Stimulated activated effector memory CD8-positive, alpha-beta T cell treated with anti-CD3 and anti-CD28 coated beads, Interleukin-12 subunit alpha, Interleukin-12 subunit beta, amount 100 ng/mL, for 72 hours (primary cell): Measurements from ENCODE around the gene COG2.
A peak's percentile ranks its signal among the peaks of the same experiment; 100 is the strongest.
"Not testable (repeated sequence)": the region's sequence is repeated elsewhere in the genome, so short reads cannot be mapped to it uniquely, and the experiment has no call there.

Experiments used
- ATAC-seq: fragments of 150-1000 bp; cut with Tn5 transposase; 2 replicates; pipeline ENCODE4 v1.10.0; 2021
- DNase-seq, 2 donors: peaks; one replicate each; pipeline ENCODE4 v3.0.0; 2021 to 2022; ENCODE audit warnings: low spot score in 2 of 2
- H3K27ac Mint-ChIP-seq: one replicate; pipeline ENCODE4 v1.8.0; 2022; ENCODE audit warnings: mild to moderate bottlenecking, mixed read lengths
- H3K36me3 Mint-ChIP-seq: one replicate; pipeline ENCODE4 v1.8.0; 2022; ENCODE audit warnings: mild to moderate bottlenecking, mixed read lengths
- H3K4me1 Mint-ChIP-seq: one replicate; pipeline ENCODE4 v1.8.0; 2022; ENCODE audit warnings: mixed read lengths
- H3K4me3 Mint-ChIP-seq: one replicate; pipeline ENCODE4 v1.8.0; 2022; ENCODE audit warnings: mild to moderate bottlenecking, mixed read lengths
- H3K9me3 Mint-ChIP-seq: one replicate; pipeline ENCODE4 v1.8.0; 2022; ENCODE audit warnings: mixed read lengths

COG2 gene

DNA sequence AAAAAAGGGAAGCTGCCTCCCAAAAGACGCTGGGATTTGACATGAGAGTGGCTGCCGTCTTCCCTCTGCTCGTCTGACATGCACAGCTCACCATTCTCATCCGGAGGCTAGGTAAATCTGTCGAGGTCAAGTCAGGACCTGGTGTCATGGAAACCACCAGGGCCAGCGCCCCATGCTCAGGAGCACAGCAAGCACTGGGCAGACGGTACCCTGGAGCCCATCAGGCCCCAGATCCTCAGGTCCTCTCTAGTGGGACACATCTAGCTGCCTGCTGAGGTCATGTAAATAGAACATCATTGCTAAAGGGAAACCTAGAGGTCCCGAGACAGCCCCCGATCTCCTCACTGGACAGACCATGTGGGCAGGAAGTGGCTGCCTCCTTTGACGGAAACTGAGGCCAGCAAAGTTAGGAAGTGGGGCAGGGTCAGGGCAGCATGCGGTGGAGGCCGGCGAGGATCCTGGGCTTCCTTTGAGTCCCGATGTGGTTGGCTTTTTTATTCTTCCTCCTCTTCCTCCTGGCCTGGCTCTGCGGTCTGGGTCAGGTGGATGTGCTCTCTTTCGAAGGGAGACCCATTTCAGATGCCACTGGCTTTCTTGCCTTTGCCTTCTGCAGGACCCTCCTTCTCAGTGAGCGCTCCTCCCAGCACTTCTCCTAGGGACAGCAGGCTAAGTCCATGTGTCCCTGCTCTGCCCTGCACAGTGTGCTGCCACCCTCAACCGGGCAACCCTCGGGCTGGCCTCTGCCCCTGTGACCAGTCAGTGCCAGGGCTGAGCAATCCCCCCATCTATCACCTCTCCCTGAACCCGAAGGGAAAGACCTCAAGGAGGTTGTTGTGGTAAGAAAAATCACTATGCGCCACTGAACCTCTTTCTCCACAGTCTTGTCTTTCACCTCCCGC is 65.7 kb downstream of the COG2 start:
- H3K27ac Mint-ChIP-seq: no peak overlapping the region
- ATAC-seq (no peak), DNase-seq (no peak)
- H3K4me3 Mint-ChIP-seq: no peak overlapping the region
- peaks cover 17% of the 10 kb centered on the region for H3K4me1 Mint-ChIP-seq
- H3K36me3 Mint-ChIP-seq: no peaks in the 10 kb centered on the region
- no peaks in the 10 kb centered on the region for H3K9me3 Mint-ChIP-seq

- Mint-ChIP-seq H3K36me3 (no peaks in the 10 kb centered on the region), H3K9me3 (no peaks in the 10 kb centered on the region), H3K4me3 (no peak overlapping the region), H3K27ac (no peak overlapping the region), H3K4me1 (peaks cover 17% of the 10 kb centered on the region)
- DNase-seq: no peak
- no peak for ATAC-seq
Observed at GRCh38 chr1:230708631-230709580, 66.6 kb downstream of the COG2 start.

GRCh38 chr1:230709619-230710542 is 67.6 kb downstream of the COG2 start:
- H3K4me1 Mint-ChIP-seq: peaks cover 17% of the 10 kb centered on the region
- no peak overlapping the region for H3K27ac Mint-ChIP-seq
- H3K9me3 Mint-ChIP-seq: no peaks in the 10 kb centered on the region
- DNase-seq: no peak
- H3K36me3 Mint-ChIP-seq: no peaks in the 10 kb centered on the region
- H3K4me3 Mint-ChIP-seq: no peak overlapping the region
- no peak for ATAC-seq

GRCh38 chr1:230710543-230710904 is 68.2 kb downstream of the COG2 start:
- H3K36me3 Mint-ChIP-seq: no peaks in the 10 kb centered on the region
- ATAC-seq (no peak), DNase-seq (no peak)
- H3K4me1 Mint-ChIP-seq: peaks cover 17% of the 10 kb centered on the region
- no peak overlapping the region for H3K4me3 Mint-ChIP-seq
- H3K9me3 Mint-ChIP-seq: no peaks in the 10 kb centered on the region
- no peak overlapping the region for H3K27ac Mint-ChIP-seq

DNA sequence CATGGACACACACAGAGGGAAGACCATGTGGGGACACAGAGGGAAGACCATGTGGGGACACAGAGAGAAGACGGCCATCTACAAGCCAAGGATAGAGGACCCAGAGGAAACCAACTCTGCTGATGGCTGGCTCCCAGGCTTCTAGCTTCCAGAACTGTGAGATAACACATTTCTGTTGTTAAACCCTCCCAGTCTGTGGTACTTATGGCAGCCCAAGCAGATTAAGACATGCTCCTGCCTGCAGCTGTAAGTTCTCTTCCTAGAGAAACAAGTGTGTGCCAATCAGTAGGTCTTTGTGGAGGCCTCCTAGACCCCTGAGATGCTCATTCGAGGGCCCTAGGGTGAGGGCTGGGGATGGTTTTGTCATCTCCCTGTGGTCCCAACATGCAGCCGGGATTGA is 69.0 kb downstream of the COG2 start:
- no peaks in the 10 kb centered on the region for H3K9me3 Mint-ChIP-seq
- no peak for DNase-seq
- no peak overlapping the region for H3K4me3 Mint-ChIP-seq

GRCh38 chr1:230712470-230712942 is 70.2 kb downstream of the COG2 start:
- H3K36me3 Mint-ChIP-seq: no peaks in the 10 kb centered on the region
- H3K27ac Mint-ChIP-seq: no peak overlapping the region
- ATAC-seq (no peak), DNase-seq (no peak)
- peaks cover 3% of the 10 kb centered on the region for H3K9me3 Mint-ChIP-seq
- H3K4me1 Mint-ChIP-seq: peaks cover 16% of the 10 kb centered on the region
- no peak overlapping the region for H3K4me3 Mint-ChIP-seq

More for the DNA sequence above, 69.0 kb downstream of the COG2 start:
- Mint-ChIP-seq H3K27ac (peak overlapping the region; percentile 45), H3K4me1 (peaks cover 17% of the 10 kb centered on the region), H3K36me3 (no peaks in the 10 kb centered on the region)
- ATAC-seq: no peak

DNA sequence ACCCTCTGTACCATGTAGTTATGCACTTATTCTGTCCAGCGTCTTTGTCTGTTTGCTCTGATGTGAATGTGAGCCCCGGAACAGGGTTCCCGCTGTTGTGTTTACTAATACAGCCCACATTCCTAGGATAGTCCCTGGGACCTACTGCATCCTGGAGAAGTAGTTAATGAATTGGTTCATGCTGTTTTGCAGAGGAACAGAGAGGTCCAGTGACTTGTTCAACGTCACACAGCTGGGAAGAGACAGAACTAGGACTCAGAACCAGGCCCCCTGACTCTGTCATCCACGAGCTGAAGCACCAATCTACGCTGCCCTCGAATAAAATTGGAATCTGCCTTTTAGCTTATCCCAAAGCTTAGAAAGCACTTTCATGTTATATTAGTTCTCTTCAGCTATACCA is 70.9 kb downstream of the COG2 start:
- Mint-ChIP-seq H3K4me1 (peaks cover 10% of the 10 kb centered on the region), H3K36me3 (no peaks in the 10 kb centered on the region), H3K4me3 (no peak overlapping the region), H3K27ac (no peak overlapping the region), H3K9me3 (peaks cover 3% of the 10 kb centered on the region)
- DNase-seq (no peak), ATAC-seq (no peak)

- ATAC-seq (no peak), DNase-seq (no peak)
- H3K36me3 Mint-ChIP-seq: no peaks in the 10 kb centered on the region
- H3K27ac Mint-ChIP-seq: no peak overlapping the region
- H3K4me1 Mint-ChIP-seq: peaks cover 6% of the 10 kb centered on the region
- H3K9me3 Mint-ChIP-seq: peaks cover 3% of the 10 kb centered on the region
- no peak overlapping the region for H3K4me3 Mint-ChIP-seq
Observed at GRCh38 chr1:230713547-230713914, 71.2 kb downstream of the COG2 start.

GRCh38 chr1:230713915-230714764 is 71.9 kb downstream of the COG2 start, which contains the start of gene AGT:
Gene AGT (minus strand): TSS chr1:230714122. CDS start chr1:230710823, 3,299 bp downstream.
- no peak for ATAC-seq

DNA sequence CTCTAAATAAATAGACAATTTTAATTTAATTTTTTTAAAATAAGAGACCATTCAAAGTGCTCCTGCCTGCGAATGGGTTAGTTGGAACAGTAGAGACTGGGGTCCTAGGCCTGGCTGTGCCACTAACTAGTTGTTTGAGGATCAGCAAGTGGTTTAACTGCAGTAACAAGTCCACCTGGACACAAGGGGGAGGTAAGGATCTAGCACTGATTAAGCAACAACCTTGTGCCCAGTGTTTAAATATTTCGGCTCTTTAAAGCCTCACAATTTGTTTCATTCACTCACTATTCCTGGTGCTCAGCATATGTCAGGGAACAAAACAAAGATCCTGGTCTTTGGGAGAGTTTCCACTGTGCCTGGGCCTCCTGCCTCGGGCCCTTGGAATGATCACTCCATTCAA is 73.2 kb downstream of the COG2 start:
- ATAC-seq: no peak
- no peaks in the 10 kb centered on the region for H3K36me3 Mint-ChIP-seq
- H3K4me3 Mint-ChIP-seq: no peak overlapping the region
- H3K4me1 Mint-ChIP-seq: no peaks in the 10 kb centered on the region
- DNase-seq: no peak
- H3K9me3 Mint-ChIP-seq: peaks cover 3% of the 10 kb centered on the region
- no peak overlapping the region for H3K27ac Mint-ChIP-seq

More at GRCh38 chr1:230713915-230714764, 71.9 kb downstream of the COG2 start, which contains the start of gene AGT:
- peaks cover 3% of the 10 kb centered on the region for H3K9me3 Mint-ChIP-seq
- DNase-seq: no peak
- no peak within 1 kb of the TSS for H3K4me3 Mint-ChIP-seq
- no peak within 1 kb of the TSS for H3K27ac Mint-ChIP-seq
- H3K4me1 Mint-ChIP-seq: no peaks in the 10 kb centered on the region
- H3K36me3 Mint-ChIP-seq: no peaks in the 10 kb centered on the region

DNA sequence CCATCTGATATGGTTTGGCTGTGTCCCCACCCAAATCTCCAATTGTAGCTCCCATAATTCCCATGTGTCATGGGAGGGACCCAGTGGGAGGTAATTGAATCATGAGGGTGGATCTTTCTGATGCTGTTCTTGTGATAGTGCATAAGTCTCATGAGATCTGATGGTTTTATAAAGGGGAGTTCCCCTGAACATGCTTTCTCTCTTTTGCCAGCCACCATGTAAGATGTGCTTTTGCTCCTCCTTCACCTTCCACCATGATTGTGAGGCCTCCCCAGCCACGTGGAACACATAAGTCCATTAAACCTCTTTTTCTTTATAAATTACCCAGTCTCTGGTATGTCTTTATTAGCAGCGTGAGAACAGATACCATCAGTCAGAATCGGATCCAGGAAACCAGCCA is 74.2 kb downstream of the COG2 start:
- H3K9me3 Mint-ChIP-seq, H3K36me3 Mint-ChIP-seq, DNase-seq, H3K4me1 Mint-ChIP-seq, H3K4me3 Mint-ChIP-seq, H3K27ac Mint-ChIP-seq, ATAC-seq: not testable (repeated sequence)

- no peak overlapping the region for H3K4me3 Mint-ChIP-seq
- ATAC-seq (no peak), DNase-seq (no peak)
- H3K4me1 Mint-ChIP-seq: no peaks in the 10 kb centered on the region
- no peaks in the 10 kb centered on the region for H3K36me3 Mint-ChIP-seq
- H3K27ac Mint-ChIP-seq: no peak overlapping the region
- peaks cover 3% of the 10 kb centered on the region for H3K9me3 Mint-ChIP-seq
Observed at GRCh38 chr1:230717251-230717650, 75.0 kb downstream of the COG2 start.

DNA sequence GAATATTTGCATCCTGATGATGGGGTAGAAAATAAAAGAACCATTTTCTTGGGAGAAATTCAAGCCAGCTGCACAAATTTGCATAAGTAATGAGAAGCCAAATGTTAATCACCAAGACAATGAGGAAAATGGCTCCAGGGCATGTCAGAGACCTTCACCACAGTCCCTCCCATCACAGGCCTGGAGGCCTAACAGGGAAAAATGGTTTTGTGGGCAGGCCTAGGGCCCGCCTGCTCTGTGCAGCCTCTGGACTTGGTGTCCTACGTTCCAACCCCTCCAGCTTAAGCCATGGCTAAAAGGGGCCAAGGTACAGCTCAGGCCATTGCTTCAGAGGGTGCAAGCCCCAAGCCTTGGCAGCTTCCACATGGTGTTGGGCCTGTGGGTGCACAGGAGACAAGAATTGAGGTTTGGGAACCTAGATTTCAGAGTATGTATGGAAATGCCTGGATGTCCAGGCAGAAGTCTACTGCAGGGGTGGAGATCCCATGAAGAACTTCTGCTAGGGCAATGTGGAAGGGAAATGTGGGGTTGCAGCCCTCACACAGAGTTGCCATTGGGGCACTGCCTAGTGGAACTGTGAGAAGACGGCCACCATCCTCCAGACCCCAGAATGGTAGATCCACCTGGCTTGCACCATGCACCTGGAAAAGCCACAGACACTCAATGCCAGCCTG is 79.7 kb downstream of the COG2 start:
- H3K36me3 Mint-ChIP-seq, H3K4me3 Mint-ChIP-seq, H3K4me1 Mint-ChIP-seq, H3K9me3 Mint-ChIP-seq, ATAC-seq, DNase-seq, H3K27ac Mint-ChIP-seq: not testable (repeated sequence)
